ENCODE results near the gene MAPRE2.

Gene MAPRE2

DNA sequence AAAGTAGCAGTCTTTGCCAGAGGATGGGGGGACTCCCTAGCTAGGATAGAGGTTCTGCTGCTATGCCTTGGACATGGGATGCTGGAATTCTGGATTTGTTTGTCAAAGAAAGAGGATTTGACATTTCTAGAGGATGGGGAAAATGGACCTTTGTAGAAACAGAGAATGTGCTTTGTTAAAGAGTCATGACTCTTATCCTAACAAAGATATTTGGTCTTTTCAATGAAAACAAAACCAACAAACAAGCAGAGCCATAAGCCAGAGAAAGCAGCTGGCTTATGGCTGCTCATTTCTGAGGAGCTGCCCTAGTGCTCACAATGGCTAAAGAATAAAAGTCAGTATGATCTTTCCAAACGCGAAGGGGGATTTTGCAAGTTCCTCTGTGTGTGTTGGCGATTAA lies 40.8 kb upstream of the MAPRE2 start:
- Histone ChIP-seq H3K36me3 (ENCODE audit: low read length) (no peaks in the 10 kb centered on the region), H3K4me2 (ENCODE audit: low read depth, low read length, poor library complexity, severe bottlenecking) (no peak overlapping the region), H3K27ac (ENCODE audit: low read depth, low read length) (no peak overlapping the region), H3F3A (ENCODE audit: insufficient read depth) (no peaks in the 10 kb centered on the region), H4K20me1 (ENCODE audit: low read depth, low read length) (no peaks in the 10 kb centered on the region), H3K4me3 (ENCODE audit: insufficient read depth, low read length, poor library complexity, severe bottlenecking) (no peak overlapping the region), H3K27me3 (ENCODE audit: low read length) (no peaks in the 10 kb centered on the region), H2AFZ (ENCODE audit: low read depth, low read length, severe bottlenecking) (no peak overlapping the region), H3K79me2 (ENCODE audit: insufficient read depth, low read length) (no peaks in the 10 kb centered on the region), H3K9me3 (ENCODE audit: insufficient read depth, low read length) (no peaks in the 10 kb centered on the region), H3K9me2 (replicated peaks; ENCODE audit: insufficient read depth, low read length) (no peaks in the 10 kb centered on the region), H3K9ac (ENCODE audit: low read length) (no peak overlapping the region)
- no peak for TF ChIP-seq EZH2phosphoT487 (conservative IDR thresholded peaks at IDR 0.05; ENCODE audit: low read length)

DNA sequence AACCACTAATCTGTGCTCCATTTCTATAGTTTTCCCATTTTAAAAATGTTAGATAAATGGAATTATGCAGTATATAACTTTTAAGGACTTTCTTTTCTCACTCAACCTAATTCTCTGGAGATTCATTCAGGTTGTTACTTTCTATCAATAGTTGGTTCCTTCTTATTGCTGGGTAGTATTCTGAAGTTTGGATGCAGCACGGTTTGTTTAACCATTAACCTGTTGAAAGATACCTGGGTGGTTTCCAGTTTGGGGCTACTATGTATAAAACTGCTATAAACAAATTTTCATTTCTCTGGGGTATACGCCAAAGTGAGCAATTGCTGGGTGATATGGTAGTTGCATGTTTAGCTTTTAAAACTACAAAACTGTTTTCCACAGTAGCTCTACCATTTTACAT lies 39.1 kb upstream of the MAPRE2 start:
- Histone ChIP-seq H3K27me3 (ENCODE audit: low read length) (no peaks in the 10 kb centered on the region), H3K36me3 (ENCODE audit: low read length) (no peaks in the 10 kb centered on the region), H3K9me3 (ENCODE audit: insufficient read depth, low read length) (no peaks in the 10 kb centered on the region), H4K20me1 (ENCODE audit: low read depth, low read length) (no peaks in the 10 kb centered on the region), H3K4me2 (ENCODE audit: low read depth, low read length, poor library complexity, severe bottlenecking) (no peak overlapping the region), H3F3A (ENCODE audit: insufficient read depth) (no peaks in the 10 kb centered on the region), H3K9me2 (replicated peaks; ENCODE audit: insufficient read depth, low read length) (no peaks in the 10 kb centered on the region), H2AFZ (ENCODE audit: low read depth, low read length, severe bottlenecking) (no peak overlapping the region), H3K79me2 (ENCODE audit: insufficient read depth, low read length) (no peaks in the 10 kb centered on the region), H3K4me3 (ENCODE audit: insufficient read depth, low read length, poor library complexity, severe bottlenecking) (no peak overlapping the region), H3K9ac (ENCODE audit: low read length) (no peak overlapping the region), H3K27ac (ENCODE audit: low read depth, low read length) (no peak overlapping the region)
- TF ChIP-seq EZH2phosphoT487 (conservative IDR thresholded peaks at IDR 0.05; ENCODE audit: low read length): no peak
- TF ChIP-seq, protein P1, sequence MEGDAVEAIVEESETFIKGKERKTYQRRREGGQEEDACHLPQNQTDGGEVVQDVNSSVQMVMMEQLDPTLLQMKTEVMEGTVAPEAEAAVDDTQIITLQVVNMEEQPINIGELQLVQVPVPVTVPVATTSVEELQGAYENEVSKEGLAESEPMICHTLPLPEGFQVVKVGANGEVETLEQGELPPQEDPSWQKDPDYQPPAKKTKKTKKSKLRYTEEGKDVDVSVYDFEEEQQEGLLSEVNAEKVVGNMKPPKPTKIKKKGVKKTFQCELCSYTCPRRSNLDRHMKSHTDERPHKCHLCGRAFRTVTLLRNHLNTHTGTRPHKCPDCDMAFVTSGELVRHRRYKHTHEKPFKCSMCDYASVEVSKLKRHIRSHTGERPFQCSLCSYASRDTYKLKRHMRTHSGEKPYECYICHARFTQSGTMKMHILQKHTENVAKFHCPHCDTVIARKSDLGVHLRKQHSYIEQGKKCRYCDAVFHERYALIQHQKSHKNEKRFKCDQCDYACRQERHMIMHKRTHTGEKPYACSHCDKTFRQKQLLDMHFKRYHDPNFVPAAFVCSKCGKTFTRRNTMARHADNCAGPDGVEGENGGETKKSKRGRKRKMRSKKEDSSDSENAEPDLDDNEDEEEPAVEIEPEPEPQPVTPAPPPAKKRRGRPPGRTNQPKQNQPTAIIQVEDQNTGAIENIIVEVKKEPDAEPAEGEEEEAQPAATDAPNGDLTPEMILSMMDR (IDR thresholded peaks at IDR 0.05; ENCODE audit: insufficient read depth, low read length, poor library complexity, severe bottlenecking): no peak

DNA sequence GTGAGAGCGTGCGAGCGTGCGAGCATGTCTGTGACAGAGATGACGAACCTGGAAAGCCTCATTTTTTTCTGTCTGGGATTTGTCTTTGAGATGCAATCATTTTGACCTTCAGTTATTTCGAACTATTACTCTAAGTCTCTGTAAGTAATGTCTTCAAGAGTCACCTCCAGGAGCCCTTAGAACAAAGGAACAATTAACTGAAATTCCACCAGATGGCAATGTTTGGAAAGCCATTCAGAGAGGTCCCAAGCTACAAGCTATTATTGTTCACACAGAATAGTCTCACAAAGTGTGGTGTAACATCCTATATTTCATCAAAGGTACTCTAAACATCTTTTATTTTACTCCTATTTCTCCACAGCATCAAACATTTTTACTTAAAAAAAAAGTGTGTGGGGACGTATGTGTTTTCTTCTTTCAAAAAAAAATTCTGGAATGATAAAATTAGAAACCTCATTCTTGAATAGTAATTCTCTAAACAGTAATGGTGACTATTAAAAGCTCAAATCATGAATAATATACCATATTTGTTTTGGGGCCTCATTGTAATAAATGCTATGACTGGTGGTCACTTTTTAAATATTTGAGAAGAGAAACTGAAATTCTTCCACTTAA lies 35.1 kb upstream of the MAPRE2 start:
- Histone ChIP-seq H3K27ac (ENCODE audit: low read depth, low read length) (no peak overlapping the region), H2AFZ (ENCODE audit: low read depth, low read length, severe bottlenecking) (no peak overlapping the region), H3K9me3 (ENCODE audit: insufficient read depth, low read length) (no peaks in the 10 kb centered on the region), H3K4me3 (ENCODE audit: insufficient read depth, low read length, poor library complexity, severe bottlenecking) (no peak overlapping the region), H3K9ac (ENCODE audit: low read length) (no peak overlapping the region), H3K4me2 (ENCODE audit: low read depth, low read length, poor library complexity, severe bottlenecking) (no peak overlapping the region), H4K20me1 (ENCODE audit: low read depth, low read length) (no peaks in the 10 kb centered on the region), H3K36me3 (ENCODE audit: low read length) (no peaks in the 10 kb centered on the region), H3F3A (ENCODE audit: insufficient read depth) (no peaks in the 10 kb centered on the region), H3K27me3 (ENCODE audit: low read length) (no peaks in the 10 kb centered on the region), H3K79me2 (ENCODE audit: insufficient read depth, low read length) (no peaks in the 10 kb centered on the region), H3K9me2 (replicated peaks; ENCODE audit: insufficient read depth, low read length) (no peaks in the 10 kb centered on the region)
- TF ChIP-seq EZH2phosphoT487 (conservative IDR thresholded peaks at IDR 0.05; ENCODE audit: low read length): no peak
- TF ChIP-seq, protein P1 (IDR thresholded peaks at IDR 0.05; ENCODE audit: insufficient read depth, low read length, poor library complexity, severe bottlenecking): peak; percentile 57

DNA sequence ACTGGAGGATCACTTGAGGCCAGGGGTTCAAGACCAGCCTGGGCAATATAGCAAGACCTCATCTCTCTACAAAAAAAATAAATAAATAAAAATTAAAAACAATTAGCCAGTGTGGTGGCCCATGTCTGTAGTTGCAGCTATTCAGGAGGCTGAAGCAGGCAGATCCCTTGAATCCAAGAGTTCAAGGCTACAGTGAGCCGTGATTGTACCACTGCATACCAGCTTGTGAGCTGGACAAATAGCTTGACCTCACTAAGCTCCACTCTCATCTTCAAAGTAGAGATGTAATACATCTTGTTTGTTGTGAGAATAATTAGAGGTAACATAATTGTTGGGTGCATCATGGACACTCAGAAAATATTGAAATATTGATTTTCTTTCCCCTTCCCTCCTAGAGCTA lies 31.1 kb upstream of the MAPRE2 start:
- H3K27ac ChIP-seq (ENCODE audit: low read depth, low read length): no peak overlapping the region
- no peak overlapping the region for H3K4me3 ChIP-seq (ENCODE audit: insufficient read depth, low read length, poor library complexity, severe bottlenecking)
- no peaks in the 10 kb centered on the region for H3K9me3 ChIP-seq (ENCODE audit: insufficient read depth, low read length)
- no peak overlapping the region for H3K9ac ChIP-seq (ENCODE audit: low read length)
- H3F3A ChIP-seq (ENCODE audit: insufficient read depth): no peaks in the 10 kb centered on the region
- no peaks in the 10 kb centered on the region for H4K20me1 ChIP-seq (ENCODE audit: low read depth, low read length)
- H2AFZ ChIP-seq (ENCODE audit: low read depth, low read length, severe bottlenecking): no peak overlapping the region
- no peaks in the 10 kb centered on the region for H3K79me2 ChIP-seq (ENCODE audit: insufficient read depth, low read length)
- TF ChIP-seq, protein P1 (IDR thresholded peaks at IDR 0.05; ENCODE audit: insufficient read depth, low read length, poor library complexity, severe bottlenecking): no peak
- TF ChIP-seq EZH2phosphoT487 (conservative IDR thresholded peaks at IDR 0.05; ENCODE audit: low read length): no peak
- H3K4me2 ChIP-seq (ENCODE audit: low read depth, low read length, poor library complexity, severe bottlenecking): no peak overlapping the region
- no peaks in the 10 kb centered on the region for H3K9me2 ChIP-seq (replicated peaks; ENCODE audit: insufficient read depth, low read length)
- no peaks in the 10 kb centered on the region for H3K36me3 ChIP-seq (ENCODE audit: low read length)
- H3K27me3 ChIP-seq (ENCODE audit: low read length): no peaks in the 10 kb centered on the region

All from SU-DHL-6 (cell line).